CD4-positive, alpha-beta T cell treated with Interleukin-15 for 4 hours (primary cell): ENCODE measurements around the gene ROBO1.
"Not testable (repeated sequence)": the region's sequence is repeated elsewhere in the genome, so short reads cannot be mapped to it uniquely, and the experiment has no call there.

ENCODE experiments used
- DNase-seq: peaks from one replicate; pipeline ENCODE4 v3.0.0-alpha.2; 2020; ENCODE audit warnings: low spot score

ROBO1 gene

DNA sequence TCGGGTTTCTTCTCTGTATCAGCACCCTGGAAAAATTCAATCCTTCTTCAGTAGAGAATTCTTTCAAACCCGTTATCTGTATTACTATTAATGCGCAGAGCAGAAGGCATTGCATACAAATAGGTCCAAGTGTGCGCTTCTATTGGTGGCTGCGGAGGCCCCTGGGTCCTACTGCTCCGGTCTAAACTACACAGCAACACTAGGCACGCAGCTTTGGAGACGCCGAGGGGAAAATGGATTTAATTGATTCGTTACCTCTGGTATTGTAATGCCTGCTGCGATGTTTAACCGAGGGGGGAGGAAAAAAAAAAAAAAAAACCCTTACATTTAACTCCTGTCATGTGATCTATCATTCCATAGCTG is at the start of gene ROBO1:
Gene ROBO1, minus strand, starts transcription at position 94 of the 363 bp plus-strand sequence.
- no peak for DNase-seq

DNA sequence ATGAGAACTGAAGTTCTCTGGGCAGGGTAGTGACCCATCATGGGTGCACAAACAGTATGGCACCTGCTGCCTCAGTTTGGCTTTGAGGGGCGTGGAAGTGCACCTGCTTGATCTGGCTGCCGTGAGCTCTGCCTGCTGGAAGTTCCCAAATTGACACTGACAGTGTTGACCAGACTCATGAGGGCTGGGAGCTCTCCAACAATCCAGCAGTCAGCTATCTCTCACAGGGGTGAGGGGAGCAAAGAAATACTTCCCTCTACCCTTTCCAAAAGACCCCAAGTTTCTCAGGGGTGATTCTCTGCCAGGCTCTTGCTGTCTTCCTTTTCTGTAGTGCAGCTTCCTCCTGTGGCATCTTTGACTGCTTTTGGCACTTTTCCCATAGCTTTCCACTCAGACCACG is 49.4 kb upstream of the ROBO1 start:
- DNase-seq = no peak

GRCh38 chr3:79815478-79815877 is 47.7 kb upstream of the ROBO1 start:
- DNase-seq = no peak

GRCh38 chr3:79810581-79810980 is 42.8 kb upstream of the ROBO1 start:
- no peak for DNase-seq

- DNase-seq = no peak
These were observed 42.3 kb upstream of the ROBO1 start for GRCh38 chr3:79810092-79810491.

DNA sequence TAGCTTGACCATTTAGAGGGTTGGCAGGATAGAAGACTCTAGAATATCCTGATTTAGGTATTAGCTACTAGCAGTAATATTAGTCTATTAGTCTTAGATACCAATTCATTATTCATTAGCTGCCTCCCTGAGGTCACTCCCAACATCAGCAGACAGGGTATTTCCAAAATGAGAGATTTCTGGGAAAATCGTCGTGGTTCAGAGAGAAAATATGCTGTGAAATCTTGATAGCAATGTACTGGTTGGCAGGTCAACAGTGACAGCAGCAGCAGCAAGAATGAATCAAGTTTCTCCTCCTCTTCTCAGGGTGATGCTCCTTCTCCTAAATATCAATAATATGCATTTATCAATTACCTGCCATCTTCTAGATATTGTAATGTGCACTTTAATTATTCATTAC is 41.3 kb upstream of the ROBO1 start:
- DNase-seq = no peak

GRCh38 chr3:79808515-79808914 is 40.7 kb upstream of the ROBO1 start:
- DNase-seq = no peak

- DNase-seq = not testable (repeated sequence)
These were observed 22.4 kb upstream of the ROBO1 start for GRCh38 chr3:79790177-79790576.

DNA sequence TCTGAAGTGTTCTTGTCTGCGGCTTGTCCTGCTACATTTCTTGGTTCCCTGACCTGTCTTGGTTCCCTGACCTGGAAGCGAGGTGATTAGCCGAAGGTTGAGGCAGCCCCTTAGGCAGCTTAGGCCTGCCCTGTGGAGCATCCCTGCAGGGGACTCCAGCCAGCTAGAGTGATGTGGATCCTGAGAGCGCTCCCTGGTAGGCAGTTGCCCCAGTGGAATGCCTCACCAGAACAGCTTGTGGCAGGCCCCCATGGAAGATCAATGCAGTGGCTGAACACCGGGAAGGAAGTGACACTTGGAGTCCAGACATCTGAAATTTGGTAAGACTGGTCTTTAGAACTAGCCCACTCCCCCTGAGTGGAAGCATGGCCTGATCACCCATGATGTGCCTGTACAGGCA is 5.5 kb upstream of the ROBO1 start:
- no peak for DNase-seq

DNA sequence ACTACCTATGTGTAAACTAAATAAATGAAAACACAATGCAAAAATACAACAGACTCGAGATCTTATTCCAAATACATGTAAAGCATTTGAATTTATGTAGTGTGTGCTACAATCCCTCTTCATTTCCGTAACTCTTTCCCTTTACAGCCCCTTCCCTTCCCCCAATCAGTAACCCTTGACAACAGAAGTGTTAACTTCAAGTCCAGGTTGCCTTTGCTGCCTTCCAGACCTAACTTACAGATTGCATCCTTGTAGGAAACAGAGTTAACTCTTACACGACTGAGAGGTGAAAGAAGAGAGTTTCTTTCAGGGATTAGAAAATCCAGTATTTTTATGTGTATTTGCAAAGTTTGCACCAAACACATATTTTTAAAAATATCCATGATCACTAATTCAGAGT is 1.4 kb upstream of the ROBO1 start:
- no peak for DNase-seq

- DNase-seq = no peak
These were observed 449 bp downstream of the ROBO1 start for GRCh38 chr3:79767194-79767904.

- no peak for DNase-seq
These were observed 1.2 kb downstream of the ROBO1 start for GRCh38 chr3:79766496-79767193.

DNA sequence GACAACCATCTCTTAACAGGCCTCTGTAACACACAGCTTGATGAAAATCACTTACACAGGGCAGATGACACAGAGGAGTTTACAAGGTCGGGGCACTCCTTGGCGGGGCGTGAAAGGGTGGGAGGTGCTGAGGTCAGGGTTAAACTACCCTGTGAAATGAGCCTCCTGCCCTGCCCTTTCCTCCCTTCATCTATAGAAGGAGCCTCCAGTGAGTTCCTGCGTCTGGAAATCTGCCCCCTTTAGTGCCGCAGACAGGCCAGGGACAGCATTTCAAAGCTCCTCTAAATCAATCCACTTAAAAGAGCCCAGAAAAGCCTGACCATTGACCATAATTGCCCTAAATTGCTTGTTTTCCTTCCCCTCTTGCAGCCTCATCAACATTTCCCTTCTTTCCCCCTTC is 1.9 kb downstream of the ROBO1 start:
- no peak for DNase-seq

DNA sequence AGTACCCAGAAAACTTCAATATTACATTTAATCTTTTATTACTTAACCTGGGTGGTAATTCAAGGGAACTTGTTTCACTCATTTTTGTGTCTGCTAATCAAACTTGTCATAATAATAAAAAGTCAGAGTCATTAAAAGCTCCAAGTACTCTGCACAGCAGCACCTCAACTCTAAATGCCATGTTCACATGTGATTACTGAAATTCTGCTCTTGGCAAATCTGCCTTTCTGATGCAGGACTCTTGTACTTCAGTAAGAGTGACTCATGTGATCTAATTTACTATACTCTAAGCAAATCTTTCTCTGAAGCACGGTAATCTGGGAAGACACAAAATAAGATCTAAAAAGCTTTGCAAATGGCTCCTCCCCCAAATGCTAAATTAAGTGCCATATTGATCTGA is 6.4 kb downstream of the ROBO1 start:
- no peak for DNase-seq

GRCh38 chr3:79751703-79752102 is 16.1 kb downstream of the ROBO1 start:
- DNase-seq = no peak

- no peak for DNase-seq
These were observed 30.3 kb downstream of the ROBO1 start for GRCh38 chr3:79737530-79737929.

GRCh38 chr3:79729096-79729495 is 38.7 kb downstream of the ROBO1 start:
- no peak for DNase-seq

- DNase-seq = no peak
These were observed 41.0 kb downstream of the ROBO1 start for GRCh38 chr3:79726786-79727185.

DNA sequence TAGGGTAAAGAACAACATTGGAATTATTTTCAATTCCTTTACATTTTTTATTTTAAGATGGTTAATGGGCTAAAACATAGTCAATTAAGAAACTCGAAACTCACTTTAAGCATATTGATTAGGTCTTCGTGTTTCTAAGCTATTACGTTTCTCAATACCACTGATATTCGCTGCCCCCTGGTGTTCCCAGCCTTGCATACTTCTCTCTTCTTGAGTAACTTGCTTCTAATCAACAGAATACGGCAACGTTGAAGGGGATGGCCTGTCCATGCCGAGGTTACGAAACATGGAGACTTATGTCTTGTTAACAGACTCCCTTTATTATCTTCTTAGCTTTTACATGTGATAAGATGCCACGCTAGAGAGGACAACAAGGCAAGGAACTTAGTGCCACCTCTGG is 43.6 kb downstream of the ROBO1 start:
- DNase-seq = no peak

DNA sequence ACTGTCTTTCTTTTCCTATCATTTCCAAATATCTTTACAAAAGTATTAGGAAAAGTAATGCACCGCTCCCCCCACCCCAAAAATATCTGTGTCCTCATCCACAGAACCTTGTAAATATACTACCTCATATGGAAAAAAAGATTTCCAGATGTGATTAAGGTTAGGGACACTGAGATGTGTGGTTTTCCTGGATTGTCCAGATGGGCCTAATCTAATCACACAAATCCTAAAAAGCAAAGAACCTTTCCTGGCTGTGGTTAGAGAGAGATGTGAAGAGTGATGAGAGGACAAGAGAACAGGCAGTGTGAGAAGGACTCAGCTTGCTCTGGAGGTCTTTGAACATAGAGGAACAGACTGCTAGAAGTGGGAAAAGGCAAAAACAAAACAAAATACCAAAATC is 77.7 kb downstream of the ROBO1 start:
- DNase-seq = no peak

DNA sequence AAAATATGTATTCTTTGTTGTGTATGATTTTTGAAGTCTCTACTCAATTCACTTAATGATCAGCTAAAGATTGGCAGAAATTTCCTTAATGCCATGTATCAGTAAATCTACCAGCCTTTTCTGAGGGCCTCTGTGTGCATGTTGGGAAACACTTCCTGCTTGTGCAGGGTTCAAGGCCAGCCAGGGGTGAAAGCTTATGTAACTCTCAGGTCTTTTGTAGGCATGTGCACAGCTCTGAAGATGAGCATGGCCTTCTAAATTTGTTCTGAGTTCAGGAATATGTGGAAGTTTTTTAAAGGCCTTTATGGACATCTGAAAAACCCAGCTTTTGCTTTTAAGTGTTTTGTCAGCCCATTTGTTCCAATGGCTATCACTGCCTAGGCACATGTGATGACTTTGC is 82.7 kb downstream of the ROBO1 start:
- DNase-seq = no peak

GRCh38 chr3:79684041-79684440 is 83.8 kb downstream of the ROBO1 start:
- DNase-seq = no peak

DNA sequence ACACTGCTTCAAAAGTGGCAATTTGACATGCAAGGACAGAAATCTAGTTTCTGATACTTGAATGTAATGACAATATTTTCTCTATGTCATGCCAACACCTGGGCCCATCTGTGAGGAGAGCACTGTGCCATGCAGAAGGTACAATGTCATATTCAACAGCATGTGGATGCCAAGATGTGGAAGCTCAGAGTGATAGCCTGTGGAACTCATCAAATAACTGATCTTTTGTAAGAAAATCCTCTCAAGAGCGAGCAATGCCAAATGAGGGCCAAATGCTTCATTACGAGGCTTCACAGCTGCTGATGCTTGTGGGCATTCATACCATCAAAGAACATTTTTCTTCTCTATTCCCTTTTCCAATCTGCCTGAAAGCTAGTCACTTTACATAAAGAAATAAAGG is 95.1 kb downstream of the ROBO1 start:
- no peak for DNase-seq

- DNase-seq = no peak
These were observed 95.7 kb downstream of the ROBO1 start for GRCh38 chr3:79672075-79672474.
